Stomach (tissue), 9 donors: ENCODE results near the gene SIGLEC14. TPM values are rescaled to one million over a fixed set of nuclear protein-coding genes. Genes with fewer than 3 reads are reported as not detected.

Experiments
- DNase-seq, 2 donors: peaks; one replicate each; pipeline versions ENCODE4 v3.0.0 to v3.0.0-alpha.2; 2013 to 2019
- H3K27ac ChIP-seq, 5 donors: fragments of 200-600 bp in 4 of 5; sonication (generic) in 4 of 5; one replicate each; pipeline ENCODE4 v1.5.1; 2013 to 2019; ENCODE audit warnings: mild to moderate bottlenecking in 1 of 5, moderate library complexity in 1 of 5
- H3K27me3 ChIP-seq, 3 donors: fragments of 200-600 bp; sonication (generic); one replicate each; pipeline ENCODE4 v1.5.1; 2017 to 2019; ENCODE audit warnings: mixed run types in 1 of 3
- H3K36me3 ChIP-seq, 4 donors: fragments of 200-600 bp; sonication (generic); 1 replicate in 3 of 4; 2 replicates in 1 of 4; pipeline ENCODE4 v1.5.1; 2016 to 2019
- H3K4me1 ChIP-seq, 4 donors: fragments of 200-600 bp; sonication (generic); one replicate each; pipeline ENCODE4 v1.5.1; 2016 to 2019
- H3K4me3 ChIP-seq, 4 donors: fragments of 200-600 bp; sonication (generic) in 3 of 4; one replicate each; pipeline ENCODE4 v1.5.1; 2016 to 2019; ENCODE audit warnings: mild to moderate bottlenecking in 1 of 4
- H3K9me3 ChIP-seq, 4 donors: fragments of 200-600 bp; sonication (generic); one replicate each; pipeline ENCODE4 v1.5.1; 2016 to 2019
- EP300 ChIP-seq: sonication (generic); formaldehyde crosslinking; IDR thresholded peaks from one replicate; pipeline ENCODE4 v1.6.1; 2017; ENCODE audit warnings: antibody characterized with exemption
- POLR2A ChIP-seq, 4 donors: fragments of 450-650 bp; IDR thresholded peaks; one replicate each; pipeline ENCODE4 v1.6.1; 2016; ENCODE audit warnings: antibody characterized with exemption in 4 of 4, control low read depth in 2 of 4, mild to moderate bottlenecking in 1 of 4, moderate library complexity in 1 of 4
- POLR2AphosphoS5 ChIP-seq, 3 donors: sonication (generic); formaldehyde crosslinking; IDR thresholded peaks; one replicate each; pipeline ENCODE4 v1.6.1; 2016; ENCODE audit warnings: antibody characterized with exemption in 3 of 3
- WGBS, 5 donors: extraction: QIAGEN DNeasy Blood & Tissue Kit in 3 of 5; methylation state at CpG; one replicate each; pipeline versions ENCODE4 v1.1.5 to v1.1.7; 2013 to 2018; 5-methylcytosine and 5-hydroxymethylcytosine counted together
- intact Hi-C: fragments of 100-400 bp; cut with DNase I; formaldehyde crosslinking; loops from one replicate; pipeline ENCODE4 v1.15.1; 2023; ENCODE audit warnings: low total_unique reads
- polyA plus RNA-seq, 3 donors: library from polyadenylated mRNA; stranded (reverse); fragments of 200-250 nt; gene quantifications; one replicate each; pipeline ENCODE4 v1.2.3, GENCODE V29; 2013
- total RNA-seq, 5 donors: library from RNA; depleted of rRNA; stranded (reverse); fragments of >200 nt; gene quantifications; one replicate each; pipeline versions ENCODE4 v1.1.0 to v1.2.3, GENCODE V29; 2014 to 2016
- TF ChIP-seq, protein P1 (sequence below), 7 experiments: fragments of 450-650 bp in 4 of 7; fragments of 200-600 bp in 3 of 7; sonication (generic) in 3 of 7; IDR thresholded peaks; one replicate each; pipeline ENCODE4 v1.5.1; 2016 to 2019; ENCODE audit warnings: antibody characterized with exemption in 7 of 7, control low read depth in 2 of 7, mild to moderate bottlenecking in 1 of 7
- donor health status: healthy with polysubstance abuse.
- donor health status: Bipolar disorder and iron deficiency.
- donor health status: healthy.

SIGLEC14 gene
- total and polyA plus RNA-seq, 8 donors: 0.55 to 5.4 (median 2.0) TPM; not detected in 3

DNA sequence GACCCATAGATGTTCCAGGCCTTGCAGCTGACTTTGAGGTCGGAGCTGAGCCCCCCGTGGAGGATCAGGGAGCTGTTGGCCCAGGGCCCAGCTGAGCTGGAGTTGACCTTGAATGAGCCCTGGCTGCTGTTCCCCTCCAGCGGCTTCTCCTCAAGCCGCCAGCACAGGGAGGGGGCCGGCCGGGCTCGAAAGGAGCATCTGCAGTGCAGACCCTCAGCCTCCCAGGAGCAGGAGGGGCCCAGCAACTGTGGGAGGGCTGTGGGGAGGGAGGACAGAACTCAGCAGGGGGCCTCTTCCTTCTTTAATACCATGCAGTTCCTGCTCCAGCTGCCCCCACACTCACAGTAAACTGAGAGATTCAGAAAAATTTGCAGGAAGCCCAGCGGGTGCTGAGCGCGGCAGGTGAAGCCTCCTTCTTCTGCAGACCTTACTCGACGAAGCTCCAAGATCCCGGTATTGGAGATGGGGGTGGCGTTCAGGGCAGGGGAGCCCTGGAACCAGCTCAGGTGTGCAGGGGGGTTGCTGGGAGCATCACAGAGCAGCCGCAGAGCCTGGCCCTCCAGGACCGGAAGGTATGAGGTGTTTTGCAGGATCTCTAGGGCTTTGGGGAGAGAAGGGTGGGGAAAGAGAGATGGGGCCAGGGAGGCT lies 19.0 kb downstream of the SIGLEC14 start:
- intact Hi-C loops: no loop called here
- WGBS, 5 donors: 60 to 73% (median 67%) methylated on average over 13 to 16 of the region's 16 CpGs
- Histone ChIP-seq H3K4me3 (peak overlapping the region in 1 of 4 donors; percentile 27), H3K27me3 (peaks cover 0 to 47% (median 5%) of the 10 kb centered on the region in 3 donors), H3K36me3 (no peaks in the 10 kb centered on the region), H3K27ac (no peak overlapping the region), H3K9me3 (no peaks in the 10 kb centered on the region), H3K4me1 (no peaks in the 10 kb centered on the region)
- TF ChIP-seq EP300: no peak
- no peak for DNase-seq

DNA sequence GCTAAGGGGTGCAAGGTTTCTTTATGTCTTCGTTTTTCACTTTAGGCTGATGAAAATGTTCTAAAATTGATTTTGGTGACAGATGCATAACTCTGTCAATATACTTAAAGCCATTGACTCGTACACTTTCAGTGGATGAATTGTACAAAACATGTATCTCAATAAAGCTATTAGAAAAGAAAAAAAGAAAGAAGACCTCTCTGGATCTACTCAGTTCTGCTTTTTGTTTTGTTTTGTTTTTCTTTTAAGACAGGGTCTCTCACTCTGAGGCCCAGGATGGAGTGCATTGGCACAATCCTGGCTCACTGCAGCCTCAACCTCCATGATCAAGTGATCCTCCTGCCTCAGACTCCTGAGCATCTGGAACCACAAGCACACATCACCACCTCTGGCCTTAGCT lies 19.9 kb downstream of the SIGLEC14 start:
- intact Hi-C loops: no loop called here
- no peak for DNase-seq
- no peak overlapping the region for H3K27ac ChIP-seq

DNA sequence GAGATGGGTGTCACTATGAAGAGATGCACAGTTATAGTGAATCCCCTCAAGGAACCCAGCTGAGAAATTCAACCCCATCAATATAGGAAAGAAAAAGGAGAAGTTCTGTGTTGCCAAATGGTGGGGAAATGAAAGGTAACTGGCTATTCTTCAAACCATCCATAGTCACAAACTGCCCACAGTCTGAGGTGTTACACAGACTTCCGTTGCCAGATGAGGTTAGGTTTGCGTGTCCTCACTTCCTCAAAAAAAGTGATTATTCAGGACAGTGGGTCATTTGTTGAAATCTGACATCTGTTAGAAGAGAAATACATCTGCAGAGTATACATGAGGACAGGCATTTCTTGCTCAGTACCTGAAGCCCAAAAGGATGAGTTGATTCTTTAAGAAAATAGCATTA lies 25.4 kb downstream of the SIGLEC14 start:
- H3K9me3 ChIP-seq: no peaks in the 10 kb centered on the region
- intact Hi-C loops: no loop called here
- no peak overlapping the region for H3K27ac ChIP-seq
- no peak overlapping the region for H3K4me3 ChIP-seq
- TF ChIP-seq, protein P1, sequence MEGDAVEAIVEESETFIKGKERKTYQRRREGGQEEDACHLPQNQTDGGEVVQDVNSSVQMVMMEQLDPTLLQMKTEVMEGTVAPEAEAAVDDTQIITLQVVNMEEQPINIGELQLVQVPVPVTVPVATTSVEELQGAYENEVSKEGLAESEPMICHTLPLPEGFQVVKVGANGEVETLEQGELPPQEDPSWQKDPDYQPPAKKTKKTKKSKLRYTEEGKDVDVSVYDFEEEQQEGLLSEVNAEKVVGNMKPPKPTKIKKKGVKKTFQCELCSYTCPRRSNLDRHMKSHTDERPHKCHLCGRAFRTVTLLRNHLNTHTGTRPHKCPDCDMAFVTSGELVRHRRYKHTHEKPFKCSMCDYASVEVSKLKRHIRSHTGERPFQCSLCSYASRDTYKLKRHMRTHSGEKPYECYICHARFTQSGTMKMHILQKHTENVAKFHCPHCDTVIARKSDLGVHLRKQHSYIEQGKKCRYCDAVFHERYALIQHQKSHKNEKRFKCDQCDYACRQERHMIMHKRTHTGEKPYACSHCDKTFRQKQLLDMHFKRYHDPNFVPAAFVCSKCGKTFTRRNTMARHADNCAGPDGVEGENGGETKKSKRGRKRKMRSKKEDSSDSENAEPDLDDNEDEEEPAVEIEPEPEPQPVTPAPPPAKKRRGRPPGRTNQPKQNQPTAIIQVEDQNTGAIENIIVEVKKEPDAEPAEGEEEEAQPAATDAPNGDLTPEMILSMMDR (IDR thresholded peaks at IDR 0.05): no peak
- H3K27me3 ChIP-seq: peaks cover 0 to 15% (median 0%) of the 10 kb centered on the region in 3 donors
- WGBS, 5 donors: 36 to 57% (median 50%) methylated on average over 2 of the region's 2 CpGs
- DNase-seq: no peak
- no peaks in the 10 kb centered on the region for H3K36me3 ChIP-seq
- H3K4me1 ChIP-seq: no peaks in the 10 kb centered on the region

More for the DNA sequence above, 19.9 kb downstream of the SIGLEC14 start:
- WGBS, 5 donors: 44 to 55% (median 51%) methylated on average over 2 of the region's 2 CpGs
- H3K4me1 ChIP-seq: no peaks in the 10 kb centered on the region
- no peaks in the 10 kb centered on the region for H3K36me3 ChIP-seq
- peaks cover 0 to 47% (median 5%) of the 10 kb centered on the region in 3 donors for H3K27me3 ChIP-seq
- H3K4me3 ChIP-seq: peak overlapping the region in 1 of 4 donors; percentile 27
- TF ChIP-seq, protein P1 (IDR thresholded peaks at IDR 0.05): no peak
- TF ChIP-seq EP300 (no peak), POLR2A (IDR thresholded peaks at IDR 0.05) (no peak), POLR2AphosphoS5 (IDR thresholded peaks at IDR 0.05) (no peak)
- no peaks in the 10 kb centered on the region for H3K9me3 ChIP-seq

DNA sequence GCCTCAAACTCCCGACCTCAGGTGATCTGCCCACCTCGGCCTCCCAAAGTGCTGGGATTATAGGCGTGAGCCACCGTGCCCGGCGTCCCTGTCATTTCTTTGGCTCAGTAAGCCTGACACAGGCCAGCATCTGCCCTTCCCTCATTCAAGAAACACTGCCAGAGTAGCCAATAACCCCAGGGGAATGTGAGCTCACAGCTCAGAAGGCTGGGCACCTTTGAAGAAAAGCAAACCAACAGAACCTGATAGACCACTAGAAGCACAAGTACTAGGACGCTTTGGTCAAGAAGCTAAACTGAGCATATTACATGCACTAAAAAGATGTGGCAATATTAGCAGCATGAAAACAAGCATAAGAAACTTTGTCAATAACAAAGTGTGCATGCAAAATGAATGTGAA lies 30.6 kb downstream of the SIGLEC14 start:
- intact Hi-C loops: no loop called here
- Histone ChIP-seq H3K9me3 (peaks cover 0 to 11% (median 8%) of the 10 kb centered on the region in 4 donors), H3K36me3 (no peaks in the 10 kb centered on the region), H3K4me3 (no peak overlapping the region), H3K27me3 (peaks cover 0 to 39% (median 0%) of the 10 kb centered on the region in 3 donors), H3K4me1 (no peaks in the 10 kb centered on the region), H3K27ac (no peak overlapping the region)
- 74 to 92% (median 80%) methylated on average over 6 to 7 of the region's 7 CpGs for WGBS, 5 donors
- no peak for TF ChIP-seq POLR2AphosphoS5 (IDR thresholded peaks at IDR 0.05)
- no peak for DNase-seq

DNA sequence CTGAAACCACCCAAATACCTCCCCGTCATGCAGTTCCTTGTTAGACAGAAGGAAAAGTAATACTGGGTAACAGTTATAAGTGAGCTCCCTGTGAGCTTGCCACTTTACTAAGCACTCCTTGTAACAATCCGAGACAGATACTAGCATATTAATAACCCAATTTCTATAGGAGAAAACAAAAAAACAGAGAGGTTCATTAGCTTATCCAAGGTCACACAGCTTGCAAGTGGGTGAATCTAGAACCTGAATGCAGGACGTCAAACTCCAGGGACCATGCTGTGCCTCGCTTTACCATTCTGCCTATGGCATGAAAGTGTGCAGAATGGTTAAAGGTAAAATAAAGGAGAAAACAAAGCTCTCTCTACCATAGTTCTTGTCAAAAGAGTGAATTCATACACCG lies 31.8 kb downstream of the SIGLEC14 start:
- WGBS, 5 donors: 60 to 67% (median 62%) methylated on average over 5 of the region's 5 CpGs
- Histone ChIP-seq H3K4me1 (no peaks in the 10 kb centered on the region), H3K36me3 (no peaks in the 10 kb centered on the region), H3K27me3 (peaks cover 0 to 39% (median 0%) of the 10 kb centered on the region in 3 donors), H3K27ac (no peak overlapping the region), H3K4me3 (no peak overlapping the region), H3K9me3 (peaks cover 0 to 11% (median 8%) of the 10 kb centered on the region in 4 donors)
- no peak for DNase-seq
- TF ChIP-seq POLR2AphosphoS5 (IDR thresholded peaks at IDR 0.05) (no peak), EP300 (no peak), POLR2A (IDR thresholded peaks at IDR 0.05) (no peak)
- TF ChIP-seq, protein P1 (IDR thresholded peaks at IDR 0.05): no peak
- intact Hi-C loops: no loop called here
